HG02852 (cell line): ENCODE measurements around the gene RGS16.

Source experiments
- ATAC-seq: cut with Tn5 transposase; IDR thresholded peaks from one replicate; pipeline ENCODE4 v1.9.1; 2021; ENCODE audit warnings: mild to moderate bottlenecking, moderate library complexity; ENCODE audit not compliant: unreplicated experiment

The RGS16 gene

DNA sequence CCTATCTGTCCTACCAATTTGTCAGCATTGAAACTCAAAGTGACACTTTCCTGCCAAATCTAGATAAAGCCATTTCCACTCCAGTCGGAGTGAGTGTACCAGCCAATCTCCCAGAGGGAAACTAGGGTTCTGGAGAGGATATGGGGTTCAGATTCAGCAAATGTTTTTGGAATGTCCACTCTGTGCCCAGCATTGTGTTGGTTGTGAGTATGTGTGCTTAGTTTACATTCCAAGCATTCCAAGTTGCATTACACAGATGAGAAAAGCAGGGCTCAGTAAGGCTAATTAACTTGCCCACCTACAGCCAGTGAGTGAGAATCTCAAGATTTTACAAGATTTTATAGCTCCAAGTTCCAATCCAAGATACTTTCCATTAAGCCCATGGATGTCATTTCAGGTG lies 26.4 kb upstream of the RGS16 start:
- ATAC-seq, result no peak

DNA sequence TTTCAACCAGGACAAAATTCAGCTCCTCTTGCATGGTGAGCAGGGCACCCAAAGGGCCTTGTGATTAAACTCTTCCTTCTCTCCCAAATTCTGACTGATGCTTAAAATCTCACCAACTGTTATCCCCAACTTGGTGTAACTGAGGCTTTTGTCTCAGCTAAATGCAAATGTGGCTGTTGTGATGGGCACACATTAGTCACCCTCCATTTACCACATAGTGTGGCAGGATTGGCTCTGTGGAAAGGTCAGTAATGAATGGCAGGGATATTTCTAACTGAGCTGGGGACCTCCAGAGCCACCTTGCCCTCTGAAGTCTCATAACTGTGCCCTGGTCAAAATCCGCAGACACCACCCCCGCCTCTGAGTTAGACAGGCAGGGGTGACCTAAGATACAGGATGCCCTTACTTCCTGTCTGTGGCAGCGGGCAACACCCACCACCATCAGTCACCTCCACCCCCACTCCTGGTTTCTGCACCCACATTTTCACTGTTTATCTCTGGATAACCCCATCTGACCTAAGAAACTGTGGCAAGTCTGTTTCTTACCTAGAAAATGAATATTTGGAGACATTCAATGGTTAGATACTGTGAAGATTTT lies 25.4 kb upstream of the RGS16 start:
- ATAC-seq, result no peak

DNA sequence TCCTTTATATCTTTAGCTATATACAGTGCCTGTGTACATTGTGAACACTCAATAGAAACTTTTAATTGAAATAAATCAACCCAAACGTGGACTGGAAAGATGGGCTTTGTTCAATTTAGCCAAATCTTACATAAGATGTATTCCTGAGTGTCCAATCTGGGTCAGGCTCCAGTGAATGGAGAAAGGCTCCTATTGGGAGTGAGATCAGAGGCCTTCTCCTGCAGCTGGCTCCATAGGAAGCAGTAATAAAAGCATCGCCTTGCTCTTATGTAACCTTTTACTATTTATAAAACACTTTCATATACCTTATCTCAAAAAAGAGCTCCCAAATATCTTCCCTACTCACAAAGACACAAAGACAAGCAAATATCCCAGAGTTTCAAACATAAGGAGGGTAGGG lies 24.9 kb upstream of the RGS16 start:
- no peak for ATAC-seq

DNA sequence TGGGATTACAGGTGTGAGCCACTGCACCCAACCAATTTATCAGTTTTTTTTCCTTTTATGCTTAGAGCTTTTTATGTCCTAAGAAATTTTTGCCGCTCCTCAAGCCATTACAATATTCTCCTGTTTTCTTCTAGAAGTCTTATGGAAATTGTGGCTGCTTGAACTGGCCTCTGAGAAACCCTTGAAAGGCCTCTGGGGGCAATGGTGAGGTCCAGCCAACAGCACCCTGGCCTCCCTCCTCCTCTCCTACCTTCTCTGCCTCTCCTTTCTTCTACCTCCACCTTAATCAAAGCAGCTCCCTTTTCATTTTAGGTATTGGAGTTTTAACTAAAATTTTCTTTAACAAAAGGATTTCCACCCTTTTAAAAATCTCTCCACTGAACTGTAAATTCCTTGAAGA lies 24.5 kb upstream of the RGS16 start:
- ATAC-seq, result no peak

DNA sequence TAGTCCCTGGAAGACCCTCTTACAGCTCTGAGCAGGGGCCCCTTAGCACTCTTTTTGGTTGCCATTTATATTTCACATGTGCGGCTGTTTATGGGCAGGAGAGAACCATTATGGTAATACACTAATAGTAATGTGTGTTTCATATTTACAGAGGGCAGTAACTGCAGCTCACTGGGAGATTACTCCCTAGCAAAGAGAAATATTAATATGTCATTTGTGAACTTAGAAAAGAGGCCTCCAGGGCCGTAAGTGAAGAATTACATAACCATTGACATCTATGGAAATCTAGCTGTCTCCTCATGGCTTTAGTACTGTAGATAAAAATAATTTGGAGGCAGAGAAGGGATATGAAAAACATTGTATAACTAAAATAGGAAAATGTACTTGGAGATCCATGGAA lies 23.4 kb upstream of the RGS16 start:
- no peak for ATAC-seq

DNA sequence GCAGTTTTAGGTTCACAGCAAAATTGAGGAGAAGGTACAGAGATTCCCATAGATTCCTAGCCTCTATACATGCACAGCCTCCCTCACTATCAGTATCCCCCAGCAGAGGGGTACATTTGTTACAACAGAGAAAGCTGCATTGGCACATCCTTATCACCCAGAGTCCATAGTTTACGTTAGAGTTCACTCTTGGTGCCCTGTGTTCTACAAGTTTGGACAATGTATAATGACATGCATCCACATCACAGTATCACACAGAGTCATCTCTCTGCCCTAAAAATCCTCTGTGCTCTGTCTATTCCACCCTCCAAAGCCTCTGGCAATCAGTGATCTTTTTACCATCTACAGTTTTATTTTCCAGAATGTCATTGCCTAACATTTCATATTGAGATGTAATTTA lies 22.3 kb upstream of the RGS16 start:
- no peak for ATAC-seq

DNA sequence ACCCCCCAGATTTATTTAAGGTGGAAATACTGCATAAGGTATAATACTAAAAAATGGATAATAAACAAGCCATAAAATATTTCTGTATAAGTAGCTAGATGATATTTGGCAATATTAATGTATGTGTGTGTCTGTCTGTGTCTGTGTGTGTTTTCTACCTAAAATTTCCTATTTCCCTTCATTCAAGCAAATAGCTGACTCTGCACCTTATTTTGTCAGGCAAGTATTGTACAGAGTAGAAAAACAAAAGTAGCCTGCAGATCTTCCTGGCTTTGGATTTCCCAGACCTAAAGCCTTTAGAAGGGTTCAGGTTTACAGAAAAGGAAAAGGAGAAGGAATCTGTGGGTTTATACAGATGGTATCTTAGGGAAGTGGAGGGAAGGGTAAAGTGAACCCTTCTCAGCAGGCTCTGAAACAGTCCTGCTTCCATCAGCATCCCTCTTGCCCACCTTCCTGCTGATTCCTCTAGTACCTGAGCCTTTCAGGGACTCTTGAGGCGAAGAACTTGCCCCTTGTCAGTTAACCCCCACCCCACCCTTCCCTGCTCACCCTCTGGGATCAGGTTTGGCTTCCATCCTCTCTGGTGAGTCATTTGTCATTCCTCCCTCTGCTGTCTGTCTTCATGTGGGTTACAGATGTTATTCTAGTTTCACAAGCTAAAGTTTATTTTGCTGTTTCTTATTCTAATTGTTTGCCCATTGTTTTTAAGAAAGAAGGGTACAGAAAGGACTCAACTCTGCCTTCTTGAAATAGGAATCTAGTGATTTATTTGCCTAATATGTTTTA lies 21.7 kb upstream of the RGS16 start:
- peak; percentile 36 for ATAC-seq

DNA sequence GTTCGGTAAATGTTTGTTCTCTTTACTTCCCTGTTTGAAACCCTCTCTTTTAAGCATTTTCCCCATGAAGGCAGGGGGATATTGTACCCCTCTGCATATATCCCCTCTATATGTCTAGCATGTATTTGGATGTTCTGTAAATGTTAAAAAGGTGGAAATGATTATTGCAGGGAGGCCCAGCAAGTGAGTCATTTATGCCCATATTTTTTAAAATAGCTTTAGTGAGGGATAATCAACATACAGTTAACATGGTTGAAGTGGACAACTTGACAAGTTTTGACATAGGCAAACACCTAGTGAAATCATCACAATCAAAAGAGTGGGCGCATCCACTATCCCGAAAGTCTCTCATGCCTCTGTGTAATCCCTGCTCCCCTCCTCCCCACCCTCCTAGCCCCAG lies 20.8 kb upstream of the RGS16 start:
- no peak for ATAC-seq

DNA sequence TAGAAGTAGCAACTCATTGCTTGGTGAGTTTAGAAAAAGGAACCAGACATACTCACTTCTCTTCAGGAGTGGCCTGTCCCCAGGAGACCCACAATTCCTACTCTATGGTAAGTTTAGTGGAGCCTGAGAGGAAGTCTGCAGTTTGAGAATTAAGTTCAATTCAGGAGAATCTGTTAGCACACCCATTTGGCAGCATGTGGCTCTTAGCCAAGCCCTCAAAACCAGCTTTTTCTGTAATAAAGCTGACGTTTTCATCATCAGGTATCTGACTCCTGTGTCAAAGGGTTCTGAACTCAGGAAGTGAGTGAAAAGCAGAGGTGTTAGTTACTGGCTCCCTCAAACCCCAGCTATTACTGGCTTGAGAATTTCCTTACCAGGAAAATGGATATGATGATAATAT lies 20.4 kb upstream of the RGS16 start:
- no peak for ATAC-seq

DNA sequence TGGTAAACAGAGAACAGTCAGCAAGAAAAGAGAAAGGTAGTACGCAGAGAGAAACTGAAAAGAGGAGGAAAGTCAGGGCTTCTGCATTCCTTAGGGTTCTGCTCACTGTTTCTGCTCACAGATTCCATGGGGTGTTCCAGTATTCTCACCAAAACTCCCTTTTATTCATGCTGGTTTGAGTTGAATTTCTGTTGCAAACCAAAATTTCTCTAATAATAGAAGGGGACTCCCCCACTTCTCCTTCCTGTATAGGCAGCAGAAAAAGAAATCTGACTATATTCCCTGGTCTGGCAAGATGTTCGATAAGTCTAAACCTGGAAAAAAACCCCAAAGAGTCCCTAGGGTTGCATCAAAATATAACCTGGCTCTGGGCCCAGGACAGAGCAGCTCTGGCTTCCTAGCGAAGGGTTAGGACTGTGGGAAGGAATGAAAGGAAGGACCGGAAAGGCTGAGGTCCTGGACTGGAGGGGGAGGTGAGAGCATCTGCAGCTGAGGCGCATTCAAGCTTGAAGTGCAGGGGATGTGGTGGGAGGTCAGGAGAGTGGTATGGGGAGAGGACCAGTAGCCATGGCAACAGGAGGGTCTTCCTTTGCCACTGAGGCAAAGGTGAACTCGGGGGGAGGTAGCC lies 18.8 kb upstream of the RGS16 start:
- peak; percentile 69 for ATAC-seq

DNA sequence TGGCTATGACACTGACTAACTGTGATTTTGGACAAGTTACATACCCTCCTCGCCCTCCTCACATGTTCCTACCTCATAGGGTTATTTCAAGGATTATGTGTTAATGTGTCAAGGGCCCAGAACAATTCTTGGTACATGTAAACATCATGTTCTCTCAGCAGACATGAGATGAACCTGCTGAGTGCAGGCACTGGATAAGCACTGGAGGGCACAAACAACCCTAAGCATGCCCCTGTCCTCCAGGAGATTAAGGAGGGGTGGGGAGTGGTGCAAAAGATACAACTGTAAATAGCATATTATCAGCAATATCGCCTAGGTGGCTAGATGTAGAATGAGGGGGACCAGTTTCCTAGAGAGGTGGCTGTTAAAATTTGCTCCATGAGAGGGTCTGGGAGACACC lies 17.7 kb upstream of the RGS16 start:
- ATAC-seq, result no peak

DNA sequence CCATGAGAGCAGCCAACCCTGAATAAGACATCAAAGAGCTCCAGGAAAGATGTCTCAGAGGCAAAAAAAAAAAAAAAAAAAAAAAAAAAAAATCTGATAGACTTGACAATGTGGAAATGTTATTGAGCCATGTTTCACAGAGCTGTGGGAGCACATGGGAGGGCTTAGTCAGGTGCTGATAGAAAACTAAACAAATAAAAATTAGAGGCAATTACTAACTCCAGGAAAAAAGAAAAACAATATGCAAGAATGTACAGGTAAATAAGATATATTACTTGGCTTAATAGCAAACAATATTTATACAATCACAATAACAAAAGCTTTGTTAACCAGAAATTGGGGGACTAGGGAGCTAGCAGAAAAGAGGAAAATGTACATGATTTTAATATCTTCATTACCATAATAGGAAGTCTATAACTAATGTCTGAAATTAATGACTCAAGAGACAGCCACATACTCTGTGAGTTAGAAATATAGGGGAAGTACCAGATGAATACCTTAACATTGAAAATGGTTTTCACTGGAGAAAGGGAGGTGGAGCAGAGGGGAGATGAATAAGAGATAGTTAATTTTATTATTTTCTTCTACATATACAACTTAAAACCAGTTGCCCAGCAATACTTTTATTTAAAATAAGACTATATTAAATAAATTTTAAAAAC lies 16.9 kb upstream of the RGS16 start:
- no peak for ATAC-seq

DNA sequence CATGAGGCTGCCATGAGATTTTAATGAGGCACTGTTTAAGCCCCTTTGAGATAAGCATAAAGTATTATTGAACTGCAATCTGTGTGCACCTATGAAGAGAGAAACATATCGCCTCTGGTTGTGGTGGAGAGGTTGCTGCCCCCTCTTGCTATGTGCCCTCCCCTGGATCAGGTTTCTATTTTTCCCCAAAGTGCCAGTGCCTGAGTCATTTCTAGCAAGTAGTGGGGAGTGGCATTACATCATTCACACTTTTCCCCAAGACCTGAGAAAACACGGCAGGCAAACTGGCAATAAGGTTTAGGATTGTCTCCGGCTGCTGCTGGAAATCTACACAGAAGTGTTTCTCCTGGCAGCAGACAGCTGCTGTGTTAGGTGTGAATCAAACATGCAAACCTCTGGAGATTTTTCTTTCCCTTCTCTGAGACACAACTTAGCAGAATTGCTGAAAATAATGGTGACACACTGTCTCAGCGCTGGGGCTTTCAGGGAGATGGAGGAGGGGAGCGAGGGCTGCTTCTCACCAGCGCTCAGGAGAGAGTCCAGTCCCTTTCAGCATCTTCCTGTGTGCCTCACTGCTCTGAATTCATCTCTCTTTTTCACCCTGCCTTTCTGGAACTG lies 13.7 kb upstream of the RGS16 start:
- ATAC-seq, result no peak

DNA sequence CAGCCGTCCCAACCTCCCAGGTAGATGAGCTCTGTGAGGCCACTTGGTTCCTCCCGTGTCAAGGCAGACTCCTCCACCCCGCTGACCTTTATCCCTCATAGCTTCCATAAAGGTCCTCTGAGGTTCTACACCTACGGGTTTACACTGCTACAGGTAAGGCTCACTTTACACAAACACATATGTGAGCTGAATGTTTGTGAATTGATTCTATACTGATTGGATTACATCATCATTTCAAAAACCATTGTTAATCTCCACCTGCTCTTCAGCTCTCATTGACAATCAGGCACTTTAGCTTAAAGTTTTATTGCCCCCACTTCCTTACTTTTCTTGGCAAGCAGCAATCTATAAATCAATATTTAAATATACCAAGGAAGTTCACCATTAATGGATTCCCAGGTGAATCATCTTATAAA lies 12.8 kb upstream of the RGS16 start:
- no peak for ATAC-seq

DNA sequence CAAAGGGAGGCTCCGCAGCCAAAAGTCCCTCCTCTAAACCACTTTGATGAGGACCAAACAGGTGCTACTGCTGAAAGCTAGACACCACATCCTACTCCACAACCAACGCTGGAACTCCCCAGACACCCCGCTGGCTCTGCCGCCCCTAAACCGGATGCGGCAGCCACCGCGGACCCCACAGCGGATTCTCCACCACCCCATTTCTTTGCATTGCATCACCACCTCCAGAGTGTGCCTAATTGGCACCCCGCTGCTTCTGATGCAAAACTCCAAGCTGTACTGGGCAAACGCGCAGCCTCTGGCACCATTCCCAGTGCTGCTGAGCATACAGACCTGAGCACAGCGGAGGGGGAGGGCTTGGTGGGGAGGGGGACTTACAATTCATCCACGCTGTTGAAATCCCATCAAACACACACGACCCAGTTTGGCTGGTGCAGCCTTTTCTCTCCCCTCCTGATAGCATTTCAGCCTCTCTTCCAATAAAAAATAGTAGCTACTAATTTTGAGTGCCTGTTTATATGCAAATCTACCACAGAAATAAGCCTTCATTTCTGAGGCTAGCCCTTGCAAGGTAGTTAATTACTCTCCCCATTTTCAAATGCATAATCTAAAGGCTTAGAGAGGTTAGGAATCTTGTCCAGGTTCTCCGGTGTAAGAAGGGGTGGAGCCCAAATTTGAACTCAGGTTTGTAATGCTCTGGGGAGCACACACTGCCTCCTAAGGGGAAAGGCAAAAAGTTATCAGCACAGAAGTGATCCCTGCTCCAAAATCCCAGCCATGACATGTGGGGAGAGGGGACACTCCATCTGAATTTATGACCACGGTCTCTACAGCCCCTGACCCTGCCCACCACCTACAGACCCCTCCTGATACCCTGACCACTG lies 12.2 kb upstream of the RGS16 start:
- peak; percentile 75 for ATAC-seq

DNA sequence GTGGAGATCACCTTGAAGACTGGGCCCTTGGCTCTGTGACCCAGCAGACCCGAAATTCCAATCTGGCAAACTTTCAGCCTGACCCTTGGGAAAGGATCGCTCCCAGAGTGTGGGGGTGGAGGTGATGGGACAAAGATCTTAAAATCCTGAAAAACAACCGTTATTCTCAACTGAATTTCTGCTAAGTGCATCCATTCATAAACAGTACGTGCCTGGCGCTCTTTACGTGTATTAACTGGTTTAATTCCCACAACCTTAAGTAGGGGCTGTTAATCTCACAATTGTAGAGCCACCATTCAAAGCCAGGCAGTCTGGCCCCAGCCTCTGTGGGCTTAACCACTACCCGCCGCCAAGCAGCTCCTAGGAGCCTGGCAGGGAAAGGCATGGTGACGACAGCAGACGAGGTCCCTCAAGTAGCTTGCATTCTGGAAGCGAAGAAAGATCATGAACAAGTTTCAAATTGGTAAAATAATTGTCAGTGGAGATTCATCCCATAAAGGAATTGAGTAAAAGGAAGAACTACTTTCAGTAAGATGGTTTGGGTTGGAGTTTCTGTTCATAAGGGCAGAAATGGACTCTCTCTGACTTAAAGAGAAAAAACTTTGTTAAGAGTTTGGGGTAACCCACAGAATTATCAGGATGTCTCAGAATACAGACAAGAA lies 11.4 kb upstream of the RGS16 start:
- ATAC-seq, result peak; percentile 26

DNA sequence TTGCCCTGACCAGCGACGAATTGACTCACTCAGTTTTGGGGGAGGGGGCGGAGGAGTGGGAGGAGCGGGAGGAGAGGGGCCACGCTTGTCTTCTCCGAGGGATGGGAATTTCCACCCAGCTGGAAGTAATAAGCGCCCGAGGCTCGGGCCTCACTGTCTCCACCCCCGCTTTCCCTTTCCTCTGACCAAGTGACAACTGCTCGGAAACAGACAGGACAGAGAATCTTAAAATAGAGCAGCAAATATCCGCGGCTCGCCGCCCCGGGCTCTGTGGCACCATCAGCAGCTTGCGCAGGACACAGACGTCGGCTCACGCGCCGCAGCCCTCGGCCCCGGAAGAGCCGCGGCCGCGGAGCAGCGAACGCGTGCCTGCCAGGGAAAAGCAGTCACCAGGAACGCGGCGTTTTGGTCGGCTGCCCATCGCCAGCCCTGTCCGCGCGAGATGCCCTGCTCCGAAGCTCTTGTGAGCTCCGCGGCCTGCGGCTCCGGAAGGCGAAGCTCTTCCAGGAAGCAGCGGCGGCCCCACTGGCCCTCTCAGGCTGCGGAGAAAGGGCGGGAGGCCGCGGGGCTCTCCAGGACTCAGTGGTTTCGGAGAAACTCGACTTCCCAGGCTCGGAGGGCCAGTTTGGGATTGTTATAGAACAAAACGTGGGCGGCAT lies 10.7 kb upstream of the RGS16 start:
- ATAC-seq, result peak; percentile 38

DNA sequence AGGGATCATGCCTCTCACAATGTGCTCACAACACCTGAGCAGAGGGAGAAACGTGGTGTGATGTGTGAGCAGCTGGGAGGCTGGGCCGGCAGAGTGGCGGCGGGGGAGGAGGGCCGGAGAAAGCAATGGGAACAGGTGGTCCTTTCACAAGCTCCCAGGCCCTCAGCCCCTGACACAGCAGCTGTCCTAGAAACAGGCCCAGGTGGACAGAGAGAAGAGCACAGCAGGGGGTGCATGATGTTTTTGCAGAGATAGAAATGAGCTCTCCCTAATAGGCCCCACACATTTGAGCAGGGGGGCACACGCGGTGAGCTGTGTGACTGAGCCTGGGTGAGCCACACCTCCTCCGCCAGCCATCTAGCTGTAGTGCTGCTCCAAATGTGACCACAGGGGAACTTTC lies 7.6 kb upstream of the RGS16 start:
- ATAC-seq, result no peak

DNA sequence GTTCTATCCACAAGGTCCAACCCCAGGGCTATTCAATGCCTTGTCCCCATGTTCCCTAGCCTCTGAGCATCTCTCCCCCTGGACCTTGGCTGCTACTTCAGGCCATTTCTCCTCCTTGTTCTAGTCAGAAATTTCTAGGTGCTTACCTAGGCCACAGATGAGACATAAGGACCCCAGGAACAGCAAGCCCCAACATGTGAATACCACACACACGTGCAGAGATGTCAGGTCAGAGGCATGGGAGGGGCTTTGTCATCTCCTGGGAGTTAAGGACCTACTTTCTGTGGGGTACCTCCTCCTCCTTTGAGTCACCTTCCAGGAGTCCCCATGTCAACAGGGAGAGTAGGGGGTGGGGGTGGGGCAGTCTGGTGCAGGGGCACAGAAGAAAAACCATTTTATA lies 7.1 kb upstream of the RGS16 start:
- ATAC-seq, result no peak
